ENCODE data around the gene DSP. TPM values are rescaled to one million over a fixed set of nuclear protein-coding genes. Genes with fewer than 3 reads are reported as not detected.
A peak's percentile ranks its signal among the peaks of the same experiment; 100 is the strongest.

DSP gene
- total and polyA plus RNA-seq, 2 experiments from 2014 or later = 73.7 to 156 TPM

GRCh38 chr6:7537565-7538174 is 3.8 kb upstream of the DSP start:
- DNase-seq (ENCODE audit: low spot score) = no peak
- Histone ChIP-seq H3K4me2 (no peak overlapping the region), H4K20me1 (ENCODE audit: insufficient read depth, poor library complexity, severe bottlenecking) (no peaks in the 10 kb centered on the region), H3K27ac (no peak overlapping the region), H3K9me2 (replicated peaks; ENCODE audit: insufficient read depth) (no peaks in the 10 kb centered on the region), H2AFZ (no peak overlapping the region), H3K27me3 (no peaks in the 10 kb centered on the region), H3K4me1 (ENCODE audit: insufficient read depth) (peaks cover 3% of the 10 kb centered on the region), H3K36me3 (replicated peaks; ENCODE audit: insufficient read depth, low read depth) (no peaks in the 10 kb centered on the region), H3K79me2 (peaks cover 8% of the 10 kb centered on the region), H3K4me3 (no peak overlapping the region), H3K9me3 (ENCODE audit: low read depth) (no peaks in the 10 kb centered on the region)
- WGBS (ENCODE audit: low lambda C conversion rate, missing lambda C conversion rate) = 54% methylated on average over 4 of the region's 4 CpGs
- TF ChIP-seq EZH2 (IDR thresholded peaks at IDR 0.05; ENCODE audit: borderline replicate concordance) (no peak), CTCF (IDR thresholded peaks at IDR 0.05; ENCODE audit: poor library complexity) (no peak), EZH2phosphoT487 (IDR thresholded peaks at IDR 0.05; ENCODE audit: low read depth, severe bottlenecking, unreplicated experiment) (no peak)

GRCh38 chr6:7538484-7538883 is 3.0 kb upstream of the DSP start:
- Histone ChIP-seq H3K9me2 (replicated peaks; ENCODE audit: insufficient read depth) (no peaks in the 10 kb centered on the region), H3K27me3 (no peaks in the 10 kb centered on the region), H3K4me3 (no peak overlapping the region), H3K79me2 (peaks cover 11% of the 10 kb centered on the region), H3K27ac (no peak overlapping the region), H3K4me2 (no peak overlapping the region), H3K4me1 (ENCODE audit: insufficient read depth) (peaks cover 3% of the 10 kb centered on the region), H3K9me3 (ENCODE audit: low read depth) (no peaks in the 10 kb centered on the region), H2AFZ (no peak overlapping the region), H3K36me3 (replicated peaks; ENCODE audit: insufficient read depth, low read depth) (no peaks in the 10 kb centered on the region), H4K20me1 (ENCODE audit: insufficient read depth, poor library complexity, severe bottlenecking) (no peaks in the 10 kb centered on the region)
- WGBS (ENCODE audit: low lambda C conversion rate, missing lambda C conversion rate) = 29% methylated on average over 5 of the region's 5 CpGs
- no peak for TF ChIP-seq EZH2 (IDR thresholded peaks at IDR 0.05; ENCODE audit: borderline replicate concordance)
- TF ChIP-seq EZH2phosphoT487 (IDR thresholded peaks at IDR 0.05; ENCODE audit: low read depth, severe bottlenecking, unreplicated experiment) = no peak
- TF ChIP-seq CTCF (IDR thresholded peaks at IDR 0.05; ENCODE audit: poor library complexity) = no peak
- no peak for DNase-seq (ENCODE audit: low spot score)

- H3K4me3 ChIP-seq = peak overlapping the region; percentile 84
Measured at GRCh38 chr6:7540595-7540994, 876 bp upstream of the DSP start.

More at GRCh38 chr6:7540595-7540994, 876 bp upstream of the DSP start:
- 17% methylated on average over 17 of the region's 17 CpGs for WGBS (ENCODE audit: low lambda C conversion rate, missing lambda C conversion rate)
- no peaks in the 10 kb centered on the region for H3K36me3 ChIP-seq (replicated peaks; ENCODE audit: insufficient read depth, low read depth)
- peak overlapping the region; percentile 75 for H3K4me2 ChIP-seq
- peak overlapping the region; percentile 51 for H2AFZ ChIP-seq
- peaks cover 10% of the 10 kb centered on the region for H3K4me1 ChIP-seq (ENCODE audit: insufficient read depth)
- H3K27ac ChIP-seq = peak overlapping the region; percentile 98
- H3K9me3 ChIP-seq (ENCODE audit: low read depth) = no peaks in the 10 kb centered on the region
- TF ChIP-seq EZH2 (IDR thresholded peaks at IDR 0.05; ENCODE audit: borderline replicate concordance) (peak; percentile 33), CTCF (IDR thresholded peaks at IDR 0.05; ENCODE audit: poor library complexity) (no peak), EZH2phosphoT487 (IDR thresholded peaks at IDR 0.05; ENCODE audit: low read depth, severe bottlenecking, unreplicated experiment) (no peak)
- H4K20me1 ChIP-seq (ENCODE audit: insufficient read depth, poor library complexity, severe bottlenecking) = no peaks in the 10 kb centered on the region
- H3K27me3 ChIP-seq = no peaks in the 10 kb centered on the region
- peaks cover 33% of the 10 kb centered on the region for H3K79me2 ChIP-seq
- DNase-seq (ENCODE audit: low spot score) = peak; percentile 64
- H3K9me2 ChIP-seq (replicated peaks; ENCODE audit: insufficient read depth) = no peaks in the 10 kb centered on the region

Data from hepatocyte (in vitro differentiated cells).